H9 (cell line): ENCODE results near the gene CLEC2L. TPM values are rescaled to one million over a fixed set of nuclear protein-coding genes. Genes with fewer than 3 reads are reported as not detected.
A peak's percentile ranks its signal among the peaks of the same experiment; 100 is the strongest.

Experiments
- DNase-seq: peaks from one replicate; pipeline ENCODE4 v3.0.0-alpha.2; 2017
- H2AFZ ChIP-seq: one replicate; pipeline ENCODE4 v1.6.1; 2013; ENCODE audit warnings: mild to moderate bottlenecking, low read length, control low read depth, moderate library complexity
- H2AK5ac ChIP-seq: 2 replicates; pipeline ENCODE4 v1.6.1; 2013; ENCODE audit warnings: low read length, control low read depth, mixed read lengths; ENCODE audit not compliant: insufficient read length
- H2BK120ac ChIP-seq: one replicate; pipeline ENCODE4 v1.6.1; 2013; ENCODE audit warnings: low read depth, mild to moderate bottlenecking, low read length, control low read depth, inconsistent platforms; ENCODE audit not compliant: poor library complexity, severe bottlenecking
- H2BK12ac ChIP-seq: 2 replicates; pipeline ENCODE4 v1.6.1; 2013; ENCODE audit warnings: low read length, control low read depth, mixed read lengths, low read depth; ENCODE audit not compliant: insufficient read length
- H2BK15ac ChIP-seq: 2 replicates; pipeline ENCODE4 v1.6.1; 2013; ENCODE audit warnings: low read depth, low read length, control low read depth
- H2BK20ac ChIP-seq: one replicate; pipeline ENCODE4 v1.6.1; 2013; ENCODE audit warnings: low read depth, mild to moderate bottlenecking, low read length, control low read depth, inconsistent platforms; ENCODE audit not compliant: poor library complexity, severe bottlenecking
- H2BK5ac ChIP-seq: 2 replicates; pipeline ENCODE4 v1.6.1; 2013; ENCODE audit warnings: low read length, control low read depth, mixed read lengths; ENCODE audit not compliant: insufficient read length
- H3K14ac ChIP-seq: 2 replicates; pipeline ENCODE4 v1.6.1; 2013; ENCODE audit warnings: low read length, control low read depth; ENCODE audit not compliant: insufficient read depth
- H3K18ac ChIP-seq: 2 replicates; pipeline ENCODE4 v1.6.1; 2013; ENCODE audit warnings: low read depth, mild to moderate bottlenecking, mixed read lengths, low read length, control low read depth; ENCODE audit not compliant: insufficient read length
- H3K23ac ChIP-seq: 2 replicates; pipeline ENCODE4 v1.6.1; 2013; ENCODE audit warnings: low read length, control low read depth, mixed read lengths, low read depth; ENCODE audit not compliant: insufficient read length
- H3K23me2 ChIP-seq: 2 replicates; pipeline ENCODE4 v1.6.1; 2013; ENCODE audit warnings: low read depth, mild to moderate bottlenecking, mixed read lengths, low read length, control low read depth; ENCODE audit not compliant: insufficient read length, poor library complexity, severe bottlenecking
- H3K27ac ChIP-seq: 2 replicates; pipeline ENCODE4 v1.5.1; 2013; ENCODE audit warnings: low read length, control low read depth, mixed read lengths, low read depth; ENCODE audit not compliant: insufficient read length
- H3K27me3 ChIP-seq: 2 replicates; pipeline ENCODE4 v1.6.1; 2013; ENCODE audit warnings: low read length, control low read depth, inconsistent platforms; ENCODE audit not compliant: insufficient read depth
- H3K4ac ChIP-seq: 2 replicates; pipeline ENCODE4 v1.6.1; 2013; ENCODE audit warnings: low read depth, mild to moderate bottlenecking, control low read depth, inconsistent platforms, low read length, moderate library complexity
- H3K4me1 ChIP-seq: 2 replicates; pipeline ENCODE4 v1.6.1; 2013; ENCODE audit warnings: low read length, control low read depth, inconsistent platforms; ENCODE audit not compliant: insufficient read depth
- H3K4me2 ChIP-seq: 2 replicates; pipeline ENCODE4 v1.6.1; 2013; ENCODE audit warnings: low read length, control low read depth, mixed read lengths; ENCODE audit not compliant: insufficient read length, insufficient read depth
- H3K56ac ChIP-seq: 2 replicates; pipeline ENCODE4 v1.6.1; 2013; ENCODE audit warnings: low read depth, mild to moderate bottlenecking, mixed read lengths, low read length, control low read depth; ENCODE audit not compliant: insufficient read length
- H3K79me1 ChIP-seq: 2 replicates; pipeline ENCODE4 v1.6.1; 2013; ENCODE audit warnings: low read depth, mild to moderate bottlenecking, moderate library complexity, low read length, control low read depth, inconsistent platforms; ENCODE audit not compliant: insufficient read depth, poor library complexity, severe bottlenecking
- H3K79me2 ChIP-seq: 2 replicates; pipeline ENCODE4 v1.6.1; 2013; ENCODE audit warnings: low read length, control low read depth, inconsistent platforms; ENCODE audit not compliant: insufficient read depth
- H3K9ac ChIP-seq: 2 replicates; pipeline ENCODE4 v1.6.1; 2013; ENCODE audit warnings: low read length, control low read depth, mixed read lengths; ENCODE audit not compliant: insufficient read length; ENCODE audit errors: extremely low read depth
- H3K9me3 ChIP-seq: one replicate; pipeline ENCODE4 v1.6.1; 2013; ENCODE audit warnings: low read depth, low read length, inconsistent platforms; ENCODE audit not compliant: control insufficient read depth
- H3T11ph ChIP-seq: one replicate; pipeline ENCODE4 v1.6.1; 2013; ENCODE audit warnings: mild to moderate bottlenecking, low read length, control low read depth, inconsistent platforms
- H4K20me1 ChIP-seq: one replicate; pipeline ENCODE4 v1.6.1; 2013; ENCODE audit not compliant: control insufficient read depth, insufficient read length, insufficient read depth
- H4K5ac ChIP-seq: 2 replicates; pipeline ENCODE4 v1.6.1; 2013; ENCODE audit warnings: low read depth, mild to moderate bottlenecking, mixed read lengths, low read length, control low read depth; ENCODE audit not compliant: insufficient read length
- H4K8ac ChIP-seq: replicated peaks from 2 replicates; pipeline ENCODE4 v1.6.1; 2013; ENCODE audit warnings: low read length, control low read depth, mixed read lengths, low read depth; ENCODE audit not compliant: insufficient read length
- H4K91ac ChIP-seq: 2 replicates; pipeline ENCODE4 v1.6.1; 2013; ENCODE audit warnings: low read depth, mild to moderate bottlenecking, moderate library complexity, mixed read lengths, low read length, control low read depth; ENCODE audit not compliant: insufficient read length
- H3K27ac Mint-ChIP-seq, 3 experiments: 2 replicates in 2 of 3; 3 replicates in 1 of 3; pipeline ENCODE4 v1.8.0; 2020 to 2021; ENCODE audit warnings: mixed read lengths in 3 of 3, mild to moderate bottlenecking in 1 of 3, moderate library complexity in 1 of 3
- H3K27me3 Mint-ChIP-seq: 2 replicates; pipeline ENCODE4 v1.8.0; 2021; ENCODE audit warnings: low read depth, mild to moderate bottlenecking, moderate library complexity, mixed read lengths
- H3K36me3 Mint-ChIP-seq, 3 experiments: 2 replicates in 2 of 3; 3 replicates in 1 of 3; pipeline ENCODE4 v1.8.0; 2020 to 2021; ENCODE audit warnings: low read depth in 3 of 3, mixed read lengths in 3 of 3; ENCODE audit not compliant: insufficient read depth in 1 of 3
- H3K4me1 Mint-ChIP-seq, 2 experiments: 2 replicates each; pipeline ENCODE4 v1.8.0; 2020; ENCODE audit warnings: mixed read lengths in 2 of 2
- H3K4me3 Mint-ChIP-seq, 2 experiments: 2 replicates in 1 of 2; 3 replicates in 1 of 2; pipeline ENCODE4 v1.8.0; 2020 to 2021; ENCODE audit warnings: mild to moderate bottlenecking in 2 of 2, mixed read lengths in 2 of 2, moderate library complexity in 1 of 2
- H3K9me3 Mint-ChIP-seq, 2 experiments: 2 replicates in 1 of 2; 3 replicates in 1 of 2; pipeline ENCODE4 v1.8.0; 2020; ENCODE audit warnings: mild to moderate bottlenecking in 2 of 2, mixed read lengths in 2 of 2, moderate library complexity in 1 of 2
- WGBS: extraction: QIAGEN DNeasy Blood & Tissue Kit; methylation state at CpG from one replicate; pipeline ENCODE4 v1.1.7; 2013; ENCODE audit warnings: missing lambda C conversion rate, low lambda C conversion rate, mixed read lengths; ENCODE audit not compliant: insufficient read length; ENCODE audit errors: extremely low coverage; 5-methylcytosine and 5-hydroxymethylcytosine counted together
- total RNA-seq: library from RNA; stranded (reverse); gene quantifications from 2 replicates; pipeline ENCODE4 v1.2.1, GENCODE V29; 2021
- TF ChIP-seq, protein P1 (sequence below): fragments of 200-600 bp; sonication (generic); conservative IDR thresholded peaks from 3 replicates; pipeline ENCODE4 v1.8.0; 2021; ENCODE audit warnings: antibody characterized with exemption, mild to moderate bottlenecking

The CLEC2L gene
- total RNA-seq, 1 experiment from 2014 or later: 0.74 TPM

DNA sequence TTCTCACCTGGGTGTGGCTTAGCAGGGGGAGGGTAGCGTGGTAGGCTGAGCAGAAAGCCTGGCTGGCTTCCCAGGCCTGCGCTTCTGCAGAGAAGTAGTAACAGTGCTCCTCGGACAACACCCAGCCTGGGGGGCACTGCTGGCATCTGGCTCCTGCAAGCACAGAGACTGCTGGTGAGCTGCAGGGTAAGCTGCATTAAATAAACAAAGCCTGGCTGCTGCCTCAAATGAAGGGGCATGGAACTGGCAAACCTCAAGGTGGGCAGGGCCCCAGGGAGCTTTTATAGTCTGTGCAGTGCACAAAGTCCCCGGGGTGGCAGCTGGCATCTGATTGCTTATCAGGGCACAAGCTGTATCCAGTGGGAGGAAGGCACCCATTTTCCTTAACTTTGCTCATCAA, 43.9 kb upstream of the CLEC2L start:
- H3K27me3 ChIP-seq: no peaks in the 10 kb centered on the region
- H3K23me2 ChIP-seq: peaks cover 8% of the 10 kb centered on the region
- H2BK5ac ChIP-seq: no peak overlapping the region
- no peak overlapping the region for H3K14ac ChIP-seq
- no peak overlapping the region for H3K27ac ChIP-seq
- H3K23ac ChIP-seq: no peak overlapping the region
- Mint-ChIP-seq H3K4me1 (peaks cover 6 to 12% of the 10 kb centered on the region in 2 experiments), H3K36me3 (peaks cover 22 to 29% (median 23%) of the 10 kb centered on the region in 3 experiments), H3K9me3 (peaks cover 0 to 1% of the 10 kb centered on the region in 2 experiments; a peak in 1 of 5 replicates), H3K4me3 (no peak overlapping the region), H3K27me3 (peaks cover 21% of the 10 kb centered on the region), H3K27ac (peak overlapping the region in 1 of 3 experiments; percentile 62; a peak in 1 of 7 replicates)
- no peak overlapping the region for H3K56ac ChIP-seq
- no CpG with 5 or more reads among the region's 4 CpGs for WGBS
- H3K4me2 ChIP-seq: no peak overlapping the region
- H2BK15ac ChIP-seq: no peak overlapping the region
- H4K91ac ChIP-seq: no peak overlapping the region
- peaks cover 2% of the 10 kb centered on the region; the same call in 1 of the 2 replicates for H3K4me1 ChIP-seq
- H2AFZ ChIP-seq: no peak overlapping the region
- H2AK5ac ChIP-seq: no peak overlapping the region
- no peaks in the 10 kb centered on the region for H3K79me2 ChIP-seq
- TF ChIP-seq, protein P1, sequence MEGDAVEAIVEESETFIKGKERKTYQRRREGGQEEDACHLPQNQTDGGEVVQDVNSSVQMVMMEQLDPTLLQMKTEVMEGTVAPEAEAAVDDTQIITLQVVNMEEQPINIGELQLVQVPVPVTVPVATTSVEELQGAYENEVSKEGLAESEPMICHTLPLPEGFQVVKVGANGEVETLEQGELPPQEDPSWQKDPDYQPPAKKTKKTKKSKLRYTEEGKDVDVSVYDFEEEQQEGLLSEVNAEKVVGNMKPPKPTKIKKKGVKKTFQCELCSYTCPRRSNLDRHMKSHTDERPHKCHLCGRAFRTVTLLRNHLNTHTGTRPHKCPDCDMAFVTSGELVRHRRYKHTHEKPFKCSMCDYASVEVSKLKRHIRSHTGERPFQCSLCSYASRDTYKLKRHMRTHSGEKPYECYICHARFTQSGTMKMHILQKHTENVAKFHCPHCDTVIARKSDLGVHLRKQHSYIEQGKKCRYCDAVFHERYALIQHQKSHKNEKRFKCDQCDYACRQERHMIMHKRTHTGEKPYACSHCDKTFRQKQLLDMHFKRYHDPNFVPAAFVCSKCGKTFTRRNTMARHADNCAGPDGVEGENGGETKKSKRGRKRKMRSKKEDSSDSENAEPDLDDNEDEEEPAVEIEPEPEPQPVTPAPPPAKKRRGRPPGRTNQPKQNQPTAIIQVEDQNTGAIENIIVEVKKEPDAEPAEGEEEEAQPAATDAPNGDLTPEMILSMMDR: no peak
- no peak overlapping the region for H2BK12ac ChIP-seq
- no peak overlapping the region for H2BK120ac ChIP-seq
- no peaks in the 10 kb centered on the region for H3K9me3 ChIP-seq
- H3K79me1 ChIP-seq: no peaks in the 10 kb centered on the region
- H4K5ac ChIP-seq: no peak overlapping the region
- H3K4ac ChIP-seq: no peak overlapping the region
- peaks cover 2% of the 10 kb centered on the region for H4K20me1 ChIP-seq
- no peak for DNase-seq
- no peak overlapping the region for H3T11ph ChIP-seq
- no peak overlapping the region for H3K18ac ChIP-seq
- H4K8ac ChIP-seq: no peak overlapping the region
- H3K9ac ChIP-seq: no peak overlapping the region
- no peak overlapping the region for H2BK20ac ChIP-seq
